Loucy (cell line): ENCODE measurements around the gene NRXN3.

Experiments
- H2AFZ ChIP-seq: fragments of 200-600 bp; sonication (generic); 2 replicates; pipeline ENCODE4 v1.6.0; 2016; ENCODE audit warnings: antibody characterized with exemption, mild to moderate bottlenecking, low read length, moderate library complexity
- H3F3A ChIP-seq: fragments of 200-600 bp; 2 replicates; pipeline ENCODE4 v1.6.0; 2016; ENCODE audit warnings: antibody characterized with exemption, low read depth, mild to moderate bottlenecking
- H3K27me3 ChIP-seq: fragments of 200-600 bp; sonication (generic); 2 replicates; pipeline ENCODE4 v1.6.1; 2014; ENCODE audit warnings: low read length, mild to moderate bottlenecking; ENCODE audit not compliant: insufficient read depth, poor library complexity, severe bottlenecking
- H3K36me3 ChIP-seq: fragments of 200-600 bp; sonication (generic); 2 replicates; pipeline ENCODE4 v1.6.1; 2016; ENCODE audit warnings: low read length; ENCODE audit not compliant: insufficient read depth
- H3K4me1 ChIP-seq: fragments of 200-600 bp; sonication (generic); 2 replicates; pipeline ENCODE4 v1.5.1; 2014; ENCODE audit warnings: low read length, mild to moderate bottlenecking; ENCODE audit not compliant: insufficient read depth, poor library complexity, severe bottlenecking
- H3K4me2 ChIP-seq: fragments of 200-600 bp; sonication (generic); 2 replicates; pipeline ENCODE4 v1.6.0; 2014; ENCODE audit warnings: antibody characterized with exemption, low read length, low read depth, mild to moderate bottlenecking; ENCODE audit not compliant: poor library complexity, severe bottlenecking
- H3K4me3 ChIP-seq: fragments of 200-600 bp; sonication (generic); 2 replicates; pipeline ENCODE4 v1.5.1; 2014; ENCODE audit warnings: low read length, mild to moderate bottlenecking, mixed read lengths; ENCODE audit not compliant: poor library complexity, severe bottlenecking
- H3K79me2 ChIP-seq: fragments of 200-600 bp; sonication (generic); 2 replicates; pipeline ENCODE4 v1.6.1; 2014; ENCODE audit warnings: low read length; ENCODE audit not compliant: insufficient read depth
- H3K9ac ChIP-seq: fragments of 200-600 bp; sonication (generic); 2 replicates; pipeline ENCODE4 v1.6.0; 2014; ENCODE audit warnings: mild to moderate bottlenecking, low read depth, low read length, moderate library complexity; ENCODE audit not compliant: poor library complexity, severe bottlenecking
- H3K9me2 ChIP-seq: fragments of 200-600 bp; sonication (generic); replicated peaks from 2 replicates; pipeline ENCODE4 v1.6.1; 2016; ENCODE audit warnings: low read depth, low read length, mixed read lengths
- H3K9me3 ChIP-seq: fragments of 200-600 bp; sonication (generic); 2 replicates; pipeline ENCODE4 v1.6.1; 2014; ENCODE audit warnings: mild to moderate bottlenecking, antibody characterized with exemption, low read length, low read depth; ENCODE audit not compliant: insufficient read depth
- H4K20me1 ChIP-seq: fragments of 200-600 bp; sonication (generic); 2 replicates; pipeline ENCODE4 v1.6.0; 2014; ENCODE audit warnings: antibody characterized with exemption, low read length, mild to moderate bottlenecking; ENCODE audit not compliant: insufficient read depth, poor library complexity, severe bottlenecking
- CTCF ChIP-seq: fragments of 200-600 bp; sonication (generic); conservative IDR thresholded peaks from 2 replicates; pipeline ENCODE4 v1.5.1; 2014; ENCODE audit warnings: mild to moderate bottlenecking, antibody characterized with exemption, low read length
- EZH2phosphoT487 ChIP-seq: fragments of 200-600 bp; IDR thresholded peaks from 2 replicates; pipeline ENCODE4 v1.6.1; 2018; ENCODE audit warnings: antibody characterized with exemption, mild to moderate bottlenecking, moderate library complexity, borderline replicate concordance

NRXN3 gene

GRCh38 chr14:78319406-78319805, 149.2 kb downstream of the NRXN3 start:
- Histone ChIP-seq H4K20me1 (no peaks in the 10 kb centered on the region), H3K4me2 (no peak overlapping the region), H3K36me3 (no peaks in the 10 kb centered on the region), H3K9me2 (no peaks in the 10 kb centered on the region), H3K79me2 (no peaks in the 10 kb centered on the region), H3K4me3 (no peak overlapping the region), H3K4me1 (no peaks in the 10 kb centered on the region), H2AFZ (no peak overlapping the region), H3K27me3 (no peaks in the 10 kb centered on the region), H3K9me3 (no peaks in the 10 kb centered on the region), H3K9ac (no peak overlapping the region), H3F3A (no peaks in the 10 kb centered on the region)
- no peak for TF ChIP-seq CTCF
- no peak for TF ChIP-seq EZH2phosphoT487

- Histone ChIP-seq H3K9me3 (no peaks in the 10 kb centered on the region), H4K20me1 (no peaks in the 10 kb centered on the region), H3F3A (no peaks in the 10 kb centered on the region), H3K36me3 (no peaks in the 10 kb centered on the region), H3K9me2 (no peaks in the 10 kb centered on the region), H3K4me1 (no peaks in the 10 kb centered on the region), H3K9ac (no peak overlapping the region), H2AFZ (no peak overlapping the region), H3K4me2 (no peak overlapping the region), H3K79me2 (no peaks in the 10 kb centered on the region), H3K27me3 (no peaks in the 10 kb centered on the region), H3K4me3 (no peak overlapping the region)
- TF ChIP-seq EZH2phosphoT487 (no peak), CTCF (no peak)
Observed at GRCh38 chr14:78319887-78320635, 149.9 kb downstream of the NRXN3 start.

- H3K9me3 ChIP-seq, result no peaks in the 10 kb centered on the region
- TF ChIP-seq CTCF (no peak), EZH2phosphoT487 (no peak)
- H3F3A ChIP-seq, result no peaks in the 10 kb centered on the region
- no peak overlapping the region for H3K4me2 ChIP-seq
- H3K79me2 ChIP-seq, result no peaks in the 10 kb centered on the region
- no peaks in the 10 kb centered on the region for H3K27me3 ChIP-seq
- no peaks in the 10 kb centered on the region for H3K9me2 ChIP-seq
- H3K4me1 ChIP-seq, result no peaks in the 10 kb centered on the region
- no peak overlapping the region for H3K4me3 ChIP-seq
- no peak overlapping the region for H2AFZ ChIP-seq
- H3K9ac ChIP-seq, result no peak overlapping the region
- H3K36me3 ChIP-seq, result no peaks in the 10 kb centered on the region
- H4K20me1 ChIP-seq, result no peaks in the 10 kb centered on the region
Observed at GRCh38 chr14:78324353-78324752, 154.2 kb downstream of the NRXN3 start.
